ENCODE results near the gene APOA5.
"Not testable (repeated sequence)": the region's sequence is repeated elsewhere in the genome, so short reads cannot be mapped to it uniquely, and the experiment has no call there.

Gene APOA5

DNA sequence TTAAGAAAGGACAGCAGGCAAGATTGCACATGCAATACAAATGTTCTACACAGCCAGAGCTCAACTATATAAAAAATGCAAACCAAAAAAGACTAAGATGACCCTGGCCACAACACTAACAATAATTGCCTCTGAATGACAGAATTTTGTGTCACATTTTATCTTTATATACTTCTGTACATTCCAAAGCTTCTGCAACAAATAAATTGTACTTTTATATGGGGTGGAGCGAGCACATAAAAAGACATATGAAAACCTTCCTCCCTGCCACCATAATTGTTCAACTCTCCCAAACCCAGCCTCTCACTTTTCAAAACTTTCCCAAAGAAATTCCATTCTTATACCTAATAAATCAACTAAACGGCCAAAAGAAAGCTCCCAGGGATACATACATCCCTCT, 29.5 kb downstream of the APOA5 start:
- TF ChIP-seq, protein P1, sequence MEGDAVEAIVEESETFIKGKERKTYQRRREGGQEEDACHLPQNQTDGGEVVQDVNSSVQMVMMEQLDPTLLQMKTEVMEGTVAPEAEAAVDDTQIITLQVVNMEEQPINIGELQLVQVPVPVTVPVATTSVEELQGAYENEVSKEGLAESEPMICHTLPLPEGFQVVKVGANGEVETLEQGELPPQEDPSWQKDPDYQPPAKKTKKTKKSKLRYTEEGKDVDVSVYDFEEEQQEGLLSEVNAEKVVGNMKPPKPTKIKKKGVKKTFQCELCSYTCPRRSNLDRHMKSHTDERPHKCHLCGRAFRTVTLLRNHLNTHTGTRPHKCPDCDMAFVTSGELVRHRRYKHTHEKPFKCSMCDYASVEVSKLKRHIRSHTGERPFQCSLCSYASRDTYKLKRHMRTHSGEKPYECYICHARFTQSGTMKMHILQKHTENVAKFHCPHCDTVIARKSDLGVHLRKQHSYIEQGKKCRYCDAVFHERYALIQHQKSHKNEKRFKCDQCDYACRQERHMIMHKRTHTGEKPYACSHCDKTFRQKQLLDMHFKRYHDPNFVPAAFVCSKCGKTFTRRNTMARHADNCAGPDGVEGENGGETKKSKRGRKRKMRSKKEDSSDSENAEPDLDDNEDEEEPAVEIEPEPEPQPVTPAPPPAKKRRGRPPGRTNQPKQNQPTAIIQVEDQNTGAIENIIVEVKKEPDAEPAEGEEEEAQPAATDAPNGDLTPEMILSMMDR (IDR thresholded peaks at IDR 0.05; ENCODE audit: low read depth, low read length): no peak
- no peak for DNase-seq (ENCODE audit: extremely low read depth, low read depth)

DNA sequence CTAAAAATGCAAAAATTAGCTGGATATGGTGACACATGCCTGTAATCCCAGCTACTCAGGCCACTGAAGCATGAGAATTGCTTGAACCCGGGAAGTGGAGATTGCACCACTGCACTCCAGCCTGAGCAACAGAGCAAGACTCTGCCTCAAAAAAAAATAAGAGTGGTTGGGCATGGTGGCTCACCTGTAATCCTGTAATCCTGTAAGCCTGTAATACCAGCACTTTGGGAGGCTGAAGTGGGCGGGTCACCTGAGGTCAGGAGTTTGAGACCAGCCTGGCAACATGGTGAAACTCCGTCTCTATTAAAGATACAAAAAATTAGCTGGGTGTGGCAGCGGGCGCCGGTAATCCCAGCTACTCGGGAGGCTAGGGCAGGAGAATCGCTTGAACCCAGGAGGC, 35.6 kb downstream of the APOA5 start:
- DNase-seq (ENCODE audit: extremely low read depth, low read depth): not testable (repeated sequence)

DNA sequence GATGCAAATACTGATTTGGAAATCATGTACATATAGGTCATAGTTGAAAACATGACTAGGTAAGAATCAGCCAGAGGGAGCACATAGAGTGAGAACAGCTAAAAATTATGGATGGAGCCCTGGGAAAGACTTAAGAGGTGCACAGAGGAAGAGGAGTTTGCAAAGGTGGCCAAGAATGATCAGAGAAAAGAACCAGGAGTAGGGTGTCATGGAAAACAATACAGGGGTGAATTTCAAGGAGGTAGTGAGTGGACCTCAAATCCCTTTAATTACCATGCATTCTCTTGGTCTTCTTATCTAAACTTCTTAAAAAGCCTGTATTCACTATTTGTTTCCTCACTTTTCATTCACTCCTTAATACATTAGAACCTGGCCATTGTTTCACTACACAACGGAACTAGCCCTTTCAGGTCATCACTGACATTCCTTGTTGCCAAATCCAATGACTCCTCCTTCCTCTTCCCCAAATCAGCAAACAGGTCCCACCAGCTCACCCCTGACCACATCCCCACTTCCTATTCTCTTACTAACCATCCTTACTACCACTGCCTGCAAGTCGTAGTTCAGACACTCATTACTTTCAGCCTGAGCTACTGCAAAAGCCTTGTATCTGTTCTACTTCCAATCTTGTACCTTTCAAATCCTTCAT, 41.5 kb downstream of the APOA5 start:
- DNase-seq (ENCODE audit: extremely low read depth, low read depth): no peak
- TF ChIP-seq, protein P1 (IDR thresholded peaks at IDR 0.05; ENCODE audit: low read depth, low read length): no peak

DNA sequence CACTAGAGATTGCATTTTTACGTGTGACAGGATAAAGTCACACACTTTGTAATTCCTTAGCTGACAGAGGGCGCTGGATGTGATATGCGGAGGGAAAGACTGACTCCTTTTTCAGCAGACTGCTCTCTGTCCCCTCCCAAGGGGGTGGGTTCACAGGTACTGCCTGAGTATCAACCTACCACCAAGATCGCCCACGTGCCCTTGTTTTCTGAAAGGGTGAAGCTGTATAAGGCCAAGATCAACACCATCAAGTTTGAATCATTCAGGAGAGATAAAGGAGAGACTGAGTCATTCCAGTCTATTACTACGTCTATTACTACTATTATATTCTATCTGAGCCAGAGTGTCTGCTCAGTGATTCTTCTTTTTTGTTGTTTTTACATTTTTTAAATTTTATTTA, 49.6 kb downstream of the APOA5 start:
- TF ChIP-seq, protein P1 (IDR thresholded peaks at IDR 0.05; ENCODE audit: low read depth, low read length): no peak
- DNase-seq (ENCODE audit: extremely low read depth, low read depth): no peak

DNA sequence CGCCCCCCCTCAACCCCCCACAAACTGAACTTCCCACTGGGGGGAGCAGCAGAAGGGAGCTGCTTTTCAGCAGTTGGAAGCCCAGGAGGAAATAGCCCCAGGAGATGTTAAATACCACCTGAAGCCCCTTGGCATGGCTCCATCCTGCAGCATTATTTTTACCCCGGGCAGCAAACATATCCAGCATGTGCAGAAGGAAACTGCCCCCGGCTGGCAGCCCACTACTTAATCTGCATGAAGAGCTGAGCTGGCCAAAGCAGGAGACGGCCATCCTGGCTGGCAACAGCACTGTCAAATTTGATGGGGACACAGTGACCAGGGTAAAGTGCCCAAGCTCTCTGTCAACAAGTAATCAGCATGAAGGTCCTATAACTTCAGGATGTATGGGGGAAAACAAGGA, 50.9 kb downstream of the APOA5 start:
- TF ChIP-seq, protein P1 (IDR thresholded peaks at IDR 0.05; ENCODE audit: low read depth, low read length): no peak
- DNase-seq (ENCODE audit: extremely low read depth, low read depth): no peak

Data from AG09319 (cell line).